ENCODE results near the gene BBS4.
"Not testable (repeated sequence)": the region's sequence is repeated elsewhere in the genome, so short reads cannot be mapped to it uniquely, and the experiment has no call there.

Gene BBS4

GRCh38 chr15:72700076-72700475, 14.1 kb downstream of the BBS4 start:
- DNase-seq: no peak

GRCh38 chr15:72706266-72706665, 20.3 kb downstream of the BBS4 start:
- no peak for DNase-seq

- not testable (repeated sequence) for DNase-seq
Measured at GRCh38 chr15:72708551-72709303, 22.7 kb downstream of the BBS4 start.

GRCh38 chr15:72722071-72722696, 36.2 kb downstream of the BBS4 start:
- peak; percentile 77 for DNase-seq

- DNase-seq: no peak
Measured at GRCh38 chr15:72724028-72724427, 38.0 kb downstream of the BBS4 start.

GRCh38 chr15:72725446-72725845, 39.4 kb downstream of the BBS4 start:
- no peak for DNase-seq

- not testable (repeated sequence) for DNase-seq
Measured at GRCh38 chr15:72725851-72726250, 39.8 kb downstream of the BBS4 start.

- no peak for DNase-seq
Measured at GRCh38 chr15:72727154-72727553, 41.1 kb downstream of the BBS4 start.

- not testable (repeated sequence) for DNase-seq
Measured at GRCh38 chr15:72728249-72728648, 42.2 kb downstream of the BBS4 start.

GRCh38 chr15:72728821-72729220, 42.8 kb downstream of the BBS4 start:
- no peak for DNase-seq

GRCh38 chr15:72732086-72732485, 46.1 kb downstream of the BBS4 start:
- no peak for DNase-seq

- DNase-seq: no peak
Measured at GRCh38 chr15:72732516-72732915, 46.5 kb downstream of the BBS4 start.

- no peak for DNase-seq
Measured at GRCh38 chr15:72733941-72734738, 48.1 kb downstream of the BBS4 start.

GRCh38 chr15:72735111-72735510, 49.1 kb downstream of the BBS4 start:
- no peak for DNase-seq

- DNase-seq: no peak
Measured at GRCh38 chr15:72737061-72737460, 51.1 kb downstream of the BBS4 start.

- DNase-seq: peak; percentile 40
Measured at GRCh38 chr15:72737723-72738122, 51.7 kb downstream of the BBS4 start.

- peak; percentile 64 for DNase-seq
Measured at GRCh38 chr15:72740219-72740618, 54.2 kb downstream of the BBS4 start.

- DNase-seq: no peak
Measured at GRCh38 chr15:72749700-72750099, 63.7 kb downstream of the BBS4 start.

- DNase-seq: no peak
Measured at GRCh38 chr15:72751751-72752455, 65.9 kb downstream of the BBS4 start.

GRCh38 chr15:72754096-72754495, 68.1 kb downstream of the BBS4 start:
- DNase-seq: no peak

- DNase-seq: no peak
Measured at GRCh38 chr15:72758182-72758581, 72.2 kb downstream of the BBS4 start.

- no peak for DNase-seq
Measured at GRCh38 chr15:72760590-72761260, 74.7 kb downstream of the BBS4 start.

GRCh38 chr15:72764656-72765055, 78.6 kb downstream of the BBS4 start:
- DNase-seq: no peak
